Panc1 (cell line): Measurements from ENCODE around the gene CIPC. TPM values are rescaled to one million over a fixed set of nuclear protein-coding genes. Genes with fewer than 3 reads are reported as not detected.

Experiments used
- ATAC-seq: fragments of 200-7000 bp; cut with Tn5 transposase; 2 replicates; pipeline ENCODE4 v1.9.1; 2020; ENCODE audit warnings: mild to moderate bottlenecking, moderate library complexity
- BruUV-seq: library from RNA; stranded (reverse); fragments of 400-500 nt; replicated peaks from 2 replicates; lab custom pipeline; 2021; lab: Mats Ljungman, UMichigan
- CTCF ChIA-PET: fragments of 300-600 bp; sonication (Branson Sonifier 250); formaldehyde crosslinking; loops from one replicate; lab custom pipeline; 2022; ENCODE audit warnings: antibody characterized with exemption; lab: Charles Lee
- POLR2A ChIA-PET: fragments of 300-600 bp; sonication (Branson Sonifier 250); formaldehyde crosslinking; loops from one replicate; lab custom pipeline; 2022; ENCODE audit warnings: antibody characterized with exemption; lab: Charles Lee
- DNase-seq: peaks from one replicate; pipeline ENCODE4 v3.0.0-alpha.2; 2010; ENCODE audit warnings: low read depth, low spot score
- H3K27ac ChIP-seq: 2 replicates; pipeline ENCODE4 v1.5.1; 2011; ENCODE audit warnings: mild to moderate bottlenecking, low read length, inconsistent platforms
- H3K27me3 ChIP-seq: fragments of 200-500 bp; sonication (Bioruptor generic); 2 replicates; pipeline ENCODE4 v1.6.0; 2014; ENCODE audit warnings: low read length, inconsistent platforms; ENCODE audit not compliant: control insufficient read depth, insufficient read depth
- H3K36me3 ChIP-seq: fragments of 200-500 bp; sonication (Bioruptor generic); 2 replicates; pipeline ENCODE4 v1.5.1; 2014; ENCODE audit warnings: inconsistent platforms, mild to moderate bottlenecking, low read length, moderate library complexity; ENCODE audit not compliant: control insufficient read depth, insufficient read depth
- H3K4me1 ChIP-seq: 2 replicates; pipeline ENCODE4 v1.5.1; 2011; ENCODE audit warnings: inconsistent platforms, mild to moderate bottlenecking, low read length, moderate library complexity; ENCODE audit not compliant: control insufficient read depth, insufficient read depth
- H3K4me3 ChIP-seq, 2 experiments: 2 replicates each; pipeline ENCODE4 v1.5.1; 2011 to 2012; ENCODE audit warnings: low read depth in 2 of 2, low read length in 2 of 2, mild to moderate bottlenecking in 2 of 2, inconsistent platforms in 1 of 2, moderate library complexity in 1 of 2
- H3K9me3 ChIP-seq: fragments of 200-500 bp; sonication (Bioruptor generic); 2 replicates; pipeline ENCODE4 v1.5.1; 2014; ENCODE audit warnings: low read depth, mild to moderate bottlenecking, inconsistent platforms, low read length, moderate library complexity; ENCODE audit not compliant: control insufficient read depth, insufficient read depth
- POLR2AphosphoS5 ChIP-seq: IDR thresholded peaks from 2 replicates; pipeline ENCODE4 v1.6.1; 2012; ENCODE audit warnings: mild to moderate bottlenecking, low read depth, low read length, moderate library complexity
- SIN3A ChIP-seq: IDR thresholded peaks from 2 replicates; pipeline ENCODE4 v1.6.1; 2012; ENCODE audit warnings: low read depth, mild to moderate bottlenecking, low read length, moderate library complexity, borderline replicate concordance; ENCODE audit not compliant: insufficient read depth
- TCF7L2 ChIP-seq: IDR thresholded peaks from 2 replicates; pipeline ENCODE4 v1.6.1; 2011; ENCODE audit warnings: mild to moderate bottlenecking, low read depth, low read length, inconsistent platforms
- in situ Hi-C: cut with HindIII; loops from 2 replicates; pipeline ENCODE4 v1.10.0; 2016; ENCODE audit warnings: low sequenced_read_pairs, low pct_unique_long_range_greater_than_20kb
- intact Hi-C: fragments of 100-400 bp; cut with micrococcal nuclease; formaldehyde crosslinking; loops from one replicate; pipeline ENCODE4 v1.10.0; 2022; ENCODE audit not compliant: unreplicated experiment
- total RNA-seq: library from RNA; stranded (reverse); gene quantifications from one replicate; pipeline ENCODE4 v1.2.1, GENCODE V29; 2021; ENCODE audit not compliant: unreplicated experiment
- TF ChIP-seq, protein P1 (sequence below): fragments of 450-650 bp; IDR thresholded peaks from 2 replicates; pipeline ENCODE4 v1.5.1; 2017; ENCODE audit warnings: mild to moderate bottlenecking
- TF ChIP-seq, protein P2 (sequence below), 2 experiments: IDR thresholded peaks; 2 replicates each; pipeline ENCODE4 v1.6.1; 2011 to 2012; ENCODE audit warnings: low read depth in 2 of 2, control low read depth in 1 of 2, low read length in 1 of 2, mild to moderate bottlenecking in 1 of 2, moderate library complexity in 1 of 2; ENCODE audit not compliant: insufficient read depth in 1 of 2

The CIPC gene
- total RNA-seq, 1 experiment from 2014 or later, result 20.3 TPM

DNA sequence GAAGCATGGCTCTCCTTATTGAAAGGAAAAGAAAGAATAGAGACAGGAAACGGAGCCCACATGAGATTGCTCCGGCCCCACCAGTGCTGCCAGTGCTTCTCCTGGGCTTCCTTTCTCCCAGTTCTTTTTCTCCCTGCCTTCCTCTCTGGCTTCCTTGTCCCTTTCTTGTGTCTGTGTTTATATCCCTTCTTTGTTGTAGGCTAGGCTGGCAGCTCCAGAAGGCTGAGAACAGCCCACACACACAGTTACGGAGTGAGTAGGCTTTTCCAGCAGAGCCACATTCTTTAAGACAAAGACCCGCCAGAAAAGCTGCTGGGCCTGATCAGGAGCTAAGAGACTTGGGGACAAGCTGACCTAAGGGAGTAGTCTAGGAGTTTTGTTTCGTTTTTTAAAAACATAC lies 13.0 kb downstream of the CIPC start:
- ATAC-seq (no peak), DNase-seq (no peak)
- H3K36me3 ChIP-seq, result peaks cover 12% of the 10 kb centered on the region
- H3K27me3 ChIP-seq, result no peaks in the 10 kb centered on the region
- no peaks in the 10 kb centered on the region for H3K9me3 ChIP-seq
- CTCF ChIA-PET, result no interaction called here
- in situ Hi-C loops (no loop called here), intact Hi-C loops (no loop called here)
- TF ChIP-seq, protein P1, sequence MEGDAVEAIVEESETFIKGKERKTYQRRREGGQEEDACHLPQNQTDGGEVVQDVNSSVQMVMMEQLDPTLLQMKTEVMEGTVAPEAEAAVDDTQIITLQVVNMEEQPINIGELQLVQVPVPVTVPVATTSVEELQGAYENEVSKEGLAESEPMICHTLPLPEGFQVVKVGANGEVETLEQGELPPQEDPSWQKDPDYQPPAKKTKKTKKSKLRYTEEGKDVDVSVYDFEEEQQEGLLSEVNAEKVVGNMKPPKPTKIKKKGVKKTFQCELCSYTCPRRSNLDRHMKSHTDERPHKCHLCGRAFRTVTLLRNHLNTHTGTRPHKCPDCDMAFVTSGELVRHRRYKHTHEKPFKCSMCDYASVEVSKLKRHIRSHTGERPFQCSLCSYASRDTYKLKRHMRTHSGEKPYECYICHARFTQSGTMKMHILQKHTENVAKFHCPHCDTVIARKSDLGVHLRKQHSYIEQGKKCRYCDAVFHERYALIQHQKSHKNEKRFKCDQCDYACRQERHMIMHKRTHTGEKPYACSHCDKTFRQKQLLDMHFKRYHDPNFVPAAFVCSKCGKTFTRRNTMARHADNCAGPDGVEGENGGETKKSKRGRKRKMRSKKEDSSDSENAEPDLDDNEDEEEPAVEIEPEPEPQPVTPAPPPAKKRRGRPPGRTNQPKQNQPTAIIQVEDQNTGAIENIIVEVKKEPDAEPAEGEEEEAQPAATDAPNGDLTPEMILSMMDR, result no peak
- H3K4me1 ChIP-seq, result no peaks in the 10 kb centered on the region
- no TSS peak for BruUV-seq
- no peak overlapping the region for H3K4me3 ChIP-seq
- POLR2A ChIA-PET, result no interaction called here
- no peak overlapping the region for H3K27ac ChIP-seq

DNA sequence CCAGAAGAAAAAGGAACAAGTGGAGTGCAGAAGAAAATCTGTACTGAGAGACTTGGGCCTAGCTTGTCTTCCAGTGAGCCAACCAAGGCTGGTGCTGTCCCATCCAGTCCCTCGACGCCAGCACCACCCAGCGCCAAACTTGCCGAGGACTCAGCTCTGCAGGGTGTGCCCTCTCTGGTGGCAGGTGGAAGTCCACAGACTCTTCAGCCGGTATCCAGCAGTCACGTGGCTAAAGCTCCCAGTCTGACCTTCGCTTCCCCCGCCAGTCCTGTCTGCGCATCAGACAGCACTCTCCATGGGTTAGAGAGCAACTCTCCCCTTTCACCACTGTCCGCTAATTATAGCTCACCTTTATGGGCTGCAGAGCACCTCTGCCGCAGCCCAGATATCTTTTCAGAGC lies 15.6 kb downstream of the CIPC start:
- ATAC-seq (no peak), DNase-seq (no peak)
- in situ Hi-C loops (no loop called here), intact Hi-C loops (no loop called here)
- Histone ChIP-seq H3K36me3 (peaks cover 12% of the 10 kb centered on the region), H3K27ac (no peak overlapping the region), H3K27me3 (no peaks in the 10 kb centered on the region), H3K4me3 (no peak overlapping the region), H3K4me1 (no peaks in the 10 kb centered on the region), H3K9me3 (no peaks in the 10 kb centered on the region)
- TF ChIP-seq, protein P2, sequence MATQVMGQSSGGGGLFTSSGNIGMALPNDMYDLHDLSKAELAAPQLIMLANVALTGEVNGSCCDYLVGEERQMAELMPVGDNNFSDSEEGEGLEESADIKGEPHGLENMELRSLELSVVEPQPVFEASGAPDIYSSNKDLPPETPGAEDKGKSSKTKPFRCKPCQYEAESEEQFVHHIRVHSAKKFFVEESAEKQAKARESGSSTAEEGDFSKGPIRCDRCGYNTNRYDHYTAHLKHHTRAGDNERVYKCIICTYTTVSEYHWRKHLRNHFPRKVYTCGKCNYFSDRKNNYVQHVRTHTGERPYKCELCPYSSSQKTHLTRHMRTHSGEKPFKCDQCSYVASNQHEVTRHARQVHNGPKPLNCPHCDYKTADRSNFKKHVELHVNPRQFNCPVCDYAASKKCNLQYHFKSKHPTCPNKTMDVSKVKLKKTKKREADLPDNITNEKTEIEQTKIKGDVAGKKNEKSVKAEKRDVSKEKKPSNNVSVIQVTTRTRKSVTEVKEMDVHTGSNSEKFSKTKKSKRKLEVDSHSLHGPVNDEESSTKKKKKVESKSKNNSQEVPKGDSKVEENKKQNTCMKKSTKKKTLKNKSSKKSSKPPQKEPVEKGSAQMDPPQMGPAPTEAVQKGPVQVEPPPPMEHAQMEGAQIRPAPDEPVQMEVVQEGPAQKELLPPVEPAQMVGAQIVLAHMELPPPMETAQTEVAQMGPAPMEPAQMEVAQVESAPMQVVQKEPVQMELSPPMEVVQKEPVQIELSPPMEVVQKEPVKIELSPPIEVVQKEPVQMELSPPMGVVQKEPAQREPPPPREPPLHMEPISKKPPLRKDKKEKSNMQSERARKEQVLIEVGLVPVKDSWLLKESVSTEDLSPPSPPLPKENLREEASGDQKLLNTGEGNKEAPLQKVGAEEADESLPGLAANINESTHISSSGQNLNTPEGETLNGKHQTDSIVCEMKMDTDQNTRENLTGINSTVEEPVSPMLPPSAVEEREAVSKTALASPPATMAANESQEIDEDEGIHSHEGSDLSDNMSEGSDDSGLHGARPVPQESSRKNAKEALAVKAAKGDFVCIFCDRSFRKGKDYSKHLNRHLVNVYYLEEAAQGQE (IDR thresholded peaks at IDR 0.05; ENCODE audit: insufficient read depth in 1 of 2, low read depth in 2 of 2, low read length in 1 of 2), result no peak
- TF ChIP-seq POLR2AphosphoS5 (no peak), TCF7L2 (no peak), SIN3A (no peak)
- TF ChIP-seq, protein P1, result no peak
- ChIA-PET CTCF (no interaction called here), POLR2A (no interaction called here)
- no TSS peak for BruUV-seq

DNA sequence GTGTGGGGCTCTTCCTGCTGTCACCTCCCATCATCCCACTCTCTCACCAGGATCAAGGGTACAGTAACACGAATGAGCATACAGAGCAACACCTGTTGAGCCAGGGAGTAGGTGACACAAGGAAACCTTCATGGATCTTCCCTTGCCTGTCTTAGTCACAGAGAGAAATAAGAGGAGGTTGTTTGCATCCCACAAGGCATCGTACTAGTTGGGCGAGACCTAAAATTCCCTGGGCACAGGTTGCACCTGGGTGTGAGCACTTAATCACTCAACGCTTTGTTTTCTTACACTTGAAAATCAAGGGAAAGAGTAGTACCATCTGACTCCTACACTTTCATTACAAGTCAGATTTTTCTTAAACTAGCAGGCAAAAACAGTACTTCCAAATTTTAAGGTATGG lies 16.6 kb downstream of the CIPC start:
- Histone ChIP-seq H3K27ac (no peak overlapping the region), H3K36me3 (peaks cover 12% of the 10 kb centered on the region), H3K9me3 (no peaks in the 10 kb centered on the region), H3K4me3 (no peak overlapping the region), H3K4me1 (no peaks in the 10 kb centered on the region), H3K27me3 (no peaks in the 10 kb centered on the region)
- POLR2A ChIA-PET, result no interaction called here
- no peak for ATAC-seq
- TF ChIP-seq TCF7L2 (no peak), SIN3A (no peak)
- TF ChIP-seq, protein P2 (IDR thresholded peaks at IDR 0.05; ENCODE audit: insufficient read depth in 1 of 2, low read depth in 2 of 2, low read length in 1 of 2), result no peak
- no TSS peak for BruUV-seq
- in situ Hi-C loops, result no loop called here
- DNase-seq, result no peak
- CTCF ChIA-PET, result no interaction called here
- intact Hi-C loops, result no loop called here
